HG03108 (cell line): ENCODE results near the gene IL16.
A peak's percentile ranks its signal among the peaks of the same experiment; 100 is the strongest.

Experiments
- ATAC-seq: cut with Tn5 transposase; IDR thresholded peaks from one replicate; pipeline ENCODE4 v1.9.1; 2021; ENCODE audit warnings: moderate library complexity; ENCODE audit not compliant: unreplicated experiment

Gene IL16

DNA sequence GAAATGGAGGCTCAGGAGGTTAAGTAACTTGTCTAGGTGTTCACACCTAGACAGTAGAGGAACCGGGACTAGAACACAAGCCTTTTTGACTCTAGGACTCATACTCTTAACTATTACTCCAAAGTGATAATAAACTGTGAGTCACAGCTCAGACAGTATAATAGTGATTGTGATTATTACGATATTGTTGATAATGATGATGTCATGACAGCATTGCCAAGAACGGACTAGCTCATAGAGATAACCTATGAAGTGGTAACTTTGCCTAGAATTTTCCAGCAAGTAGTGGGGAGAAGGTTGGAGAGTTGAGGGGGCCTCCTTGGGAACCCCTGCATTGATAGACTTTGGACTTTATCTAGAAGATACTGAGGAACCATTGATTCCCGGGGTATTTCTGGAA, 93.2 kb downstream of the IL16 start:
- ATAC-seq = no peak

DNA sequence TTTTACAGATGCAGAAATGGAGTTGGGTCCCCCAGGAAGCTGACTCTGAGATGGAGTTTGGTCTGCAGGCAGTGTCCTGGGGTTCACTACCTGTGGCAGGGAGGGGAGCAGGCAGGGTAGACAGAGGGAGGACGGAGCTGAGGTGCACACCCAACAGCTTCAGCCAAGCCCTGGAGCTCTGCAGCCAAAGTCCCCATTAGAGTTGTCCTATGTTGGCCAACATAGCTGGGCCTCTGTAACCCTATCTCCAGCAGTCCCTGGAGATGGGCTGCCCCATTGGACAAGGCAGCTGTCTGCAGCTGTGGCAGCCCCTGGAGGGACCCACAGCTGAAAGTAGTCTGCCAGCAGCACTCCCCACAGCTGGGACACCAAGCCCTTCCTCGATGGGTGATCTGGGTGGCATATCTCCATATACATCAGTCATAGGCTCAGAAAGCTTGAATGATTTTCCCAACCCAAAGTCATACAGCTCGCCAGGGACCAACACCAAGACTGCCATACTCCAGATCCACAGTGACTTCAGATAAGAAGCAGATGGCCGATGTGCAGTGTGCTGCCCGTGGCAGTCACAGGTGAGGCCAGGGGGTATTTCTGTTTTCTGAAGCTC, 95.3 kb downstream of the IL16 start:
- ATAC-seq = no peak

DNA sequence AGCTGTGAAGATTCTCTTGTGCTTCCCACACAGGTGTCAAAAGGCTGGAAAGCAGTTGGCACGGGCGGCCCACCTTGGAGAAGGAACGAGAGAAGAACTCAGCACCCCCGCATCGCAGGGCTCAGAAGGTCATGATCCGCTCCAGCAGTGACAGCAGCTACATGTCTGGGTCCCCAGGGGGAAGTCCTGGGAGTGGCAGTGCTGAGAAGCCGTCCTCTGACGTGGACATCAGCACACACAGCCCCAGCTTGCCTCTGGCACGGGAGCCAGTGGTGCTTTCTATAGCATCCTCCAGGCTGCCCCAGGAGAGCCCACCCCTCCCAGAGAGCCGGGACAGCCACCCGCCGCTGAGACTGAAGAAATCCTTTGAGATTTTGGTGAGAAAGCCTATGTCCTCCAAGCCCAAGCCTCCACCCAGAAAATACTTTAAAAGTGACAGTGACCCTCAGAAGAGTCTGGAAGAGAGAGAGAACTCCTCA, 95.9 kb downstream of the IL16 start:
- ATAC-seq = peak; percentile 29

DNA sequence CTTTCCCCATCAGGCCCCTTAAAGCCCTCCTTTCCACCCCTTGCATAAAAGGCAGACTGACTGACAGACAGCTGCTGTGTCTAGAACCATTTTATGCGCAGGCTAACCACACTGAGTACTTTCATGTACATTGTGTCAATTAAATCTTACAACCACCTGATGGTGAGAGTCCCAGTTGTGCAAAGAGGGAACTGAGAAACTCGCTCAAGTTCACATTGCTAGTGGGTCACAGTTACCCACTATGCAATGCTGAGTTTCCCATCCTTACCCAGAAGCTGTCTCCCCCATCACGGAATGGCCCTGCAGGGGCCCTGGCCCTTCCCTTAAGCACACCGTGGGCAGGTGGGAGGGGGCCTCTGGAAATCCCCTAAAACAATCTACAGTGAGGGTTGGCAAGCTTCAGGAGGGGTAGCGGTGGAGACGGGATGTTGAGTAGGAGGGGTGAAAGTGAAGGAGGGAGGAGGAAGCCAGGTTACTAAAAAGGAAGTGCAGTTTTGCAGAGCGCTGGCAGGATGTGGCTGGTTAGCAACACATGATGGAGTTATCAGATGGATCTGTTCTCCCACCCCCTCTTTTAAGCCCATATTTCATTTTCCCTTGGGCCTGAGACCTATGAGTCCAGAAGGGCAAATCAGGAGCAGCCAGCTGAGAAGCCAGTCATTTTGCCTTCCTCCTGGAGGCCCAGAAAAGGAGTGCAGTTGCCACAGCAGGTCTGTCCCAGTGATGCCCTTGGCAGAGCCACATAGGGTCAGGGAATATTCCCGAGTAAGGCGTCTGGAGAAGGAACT, 97.2 kb downstream of the IL16 start:
- peak; percentile 54 for ATAC-seq

DNA sequence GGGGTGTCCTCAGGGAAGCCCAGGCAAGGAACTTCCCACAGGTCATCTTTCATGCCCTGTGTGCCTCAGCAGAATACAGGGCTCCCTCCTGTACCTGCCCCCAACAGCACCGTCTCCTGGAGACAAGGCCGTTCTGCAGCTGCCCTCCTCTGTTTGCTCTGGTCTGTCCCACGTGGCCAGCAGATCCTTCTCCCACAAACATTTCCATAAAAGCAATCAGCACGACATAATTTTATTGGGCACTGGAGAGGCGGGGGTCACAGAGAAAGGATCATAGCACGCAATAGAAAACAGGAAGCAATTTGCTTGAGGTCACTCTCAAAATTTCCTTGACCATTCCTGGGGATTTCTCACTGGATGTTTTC, 97.8 kb downstream of the IL16 start:
- peak; percentile 6 for ATAC-seq

DNA sequence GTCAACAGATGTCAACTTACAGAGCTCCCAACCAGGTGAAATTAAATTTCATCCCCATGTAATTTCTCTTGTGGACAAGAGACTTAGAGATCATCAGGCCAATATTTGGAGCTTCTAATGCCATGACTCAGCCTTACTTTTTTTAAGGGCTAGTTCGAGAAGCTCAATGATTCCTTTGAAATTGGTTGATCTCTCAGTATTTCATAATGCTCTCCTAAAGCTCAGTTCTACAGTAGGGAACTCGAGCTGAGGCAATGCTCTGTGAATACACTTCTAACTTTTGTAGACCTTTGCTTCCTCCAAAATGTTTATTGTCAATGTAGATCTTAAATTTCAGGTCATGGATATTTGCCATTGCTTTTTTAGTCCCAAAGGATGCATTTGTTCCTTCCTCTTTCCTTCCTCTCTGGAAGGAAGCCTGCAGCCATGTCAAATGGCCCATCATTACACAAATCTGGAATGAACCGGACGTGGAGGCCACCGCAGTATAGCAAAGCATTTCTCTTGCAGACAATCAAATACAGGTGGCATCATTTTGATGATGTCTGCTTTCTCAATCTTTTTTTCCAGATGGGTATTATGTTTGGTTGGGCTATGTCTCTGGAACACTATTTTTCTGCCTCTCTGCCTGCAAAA, 98.9 kb downstream of the IL16 start:
- ATAC-seq = no peak

DNA sequence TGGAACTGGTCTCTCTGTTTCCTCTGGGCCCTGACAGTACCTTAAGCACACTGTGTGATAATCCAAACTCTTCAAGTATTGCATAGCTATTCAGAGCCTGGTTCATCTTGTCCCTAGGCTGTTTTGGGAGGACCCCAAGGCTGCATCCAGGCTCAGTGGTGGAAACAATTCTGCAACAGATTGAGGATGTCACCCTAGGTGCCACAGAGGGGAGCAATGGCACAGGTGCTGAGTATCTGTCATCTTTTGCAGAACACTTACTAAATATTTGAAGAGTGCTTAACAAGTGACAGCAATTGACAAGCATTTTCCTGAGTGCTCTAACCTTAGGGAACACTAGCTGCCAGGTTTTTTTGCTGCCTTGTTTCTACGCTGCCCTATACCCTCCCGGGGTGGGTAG, 99.5 kb downstream of the IL16 start:
- no peak for ATAC-seq

DNA sequence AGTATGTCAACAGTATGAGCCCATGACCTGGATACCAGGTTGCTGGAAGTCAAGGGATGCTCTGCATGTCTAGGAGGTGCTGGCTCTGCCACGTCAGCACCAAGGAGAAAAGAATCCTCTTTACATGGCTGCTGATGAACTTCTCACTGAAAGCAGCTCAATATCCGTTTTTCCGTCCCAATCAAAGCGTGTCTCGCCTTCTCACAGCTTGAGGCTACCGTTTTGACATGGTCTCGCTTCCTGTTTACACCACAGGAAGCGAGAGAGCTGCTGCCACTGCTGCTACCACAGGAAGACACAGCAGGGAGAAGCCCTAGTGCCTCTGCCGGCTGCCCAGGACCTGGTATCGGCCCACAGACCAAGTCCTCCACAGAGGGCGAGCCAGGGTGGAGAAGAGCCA, 100.0 kb downstream of the IL16 start:
- ATAC-seq = peak; percentile 44

DNA sequence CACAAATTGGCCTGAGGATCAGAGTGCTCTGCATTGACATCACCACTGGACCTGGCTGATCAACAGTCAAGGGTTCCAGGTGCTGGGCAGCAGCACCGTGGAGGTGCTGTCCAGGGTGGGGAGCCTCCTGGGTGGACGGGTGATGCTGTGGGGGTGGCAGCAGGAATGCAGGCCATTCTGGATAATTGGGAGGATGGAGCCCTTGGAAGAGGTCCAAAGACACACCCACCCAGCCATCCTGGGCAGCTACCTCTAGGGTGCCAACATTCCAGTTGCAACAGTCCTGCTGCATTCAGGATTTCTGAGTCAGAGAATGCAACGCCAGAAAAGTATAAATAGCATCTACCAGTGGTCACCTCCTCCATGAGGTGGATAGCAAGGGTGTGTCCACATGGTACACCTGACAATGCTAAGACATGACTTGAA, 100.5 kb downstream of the IL16 start:
- no peak for ATAC-seq

DNA sequence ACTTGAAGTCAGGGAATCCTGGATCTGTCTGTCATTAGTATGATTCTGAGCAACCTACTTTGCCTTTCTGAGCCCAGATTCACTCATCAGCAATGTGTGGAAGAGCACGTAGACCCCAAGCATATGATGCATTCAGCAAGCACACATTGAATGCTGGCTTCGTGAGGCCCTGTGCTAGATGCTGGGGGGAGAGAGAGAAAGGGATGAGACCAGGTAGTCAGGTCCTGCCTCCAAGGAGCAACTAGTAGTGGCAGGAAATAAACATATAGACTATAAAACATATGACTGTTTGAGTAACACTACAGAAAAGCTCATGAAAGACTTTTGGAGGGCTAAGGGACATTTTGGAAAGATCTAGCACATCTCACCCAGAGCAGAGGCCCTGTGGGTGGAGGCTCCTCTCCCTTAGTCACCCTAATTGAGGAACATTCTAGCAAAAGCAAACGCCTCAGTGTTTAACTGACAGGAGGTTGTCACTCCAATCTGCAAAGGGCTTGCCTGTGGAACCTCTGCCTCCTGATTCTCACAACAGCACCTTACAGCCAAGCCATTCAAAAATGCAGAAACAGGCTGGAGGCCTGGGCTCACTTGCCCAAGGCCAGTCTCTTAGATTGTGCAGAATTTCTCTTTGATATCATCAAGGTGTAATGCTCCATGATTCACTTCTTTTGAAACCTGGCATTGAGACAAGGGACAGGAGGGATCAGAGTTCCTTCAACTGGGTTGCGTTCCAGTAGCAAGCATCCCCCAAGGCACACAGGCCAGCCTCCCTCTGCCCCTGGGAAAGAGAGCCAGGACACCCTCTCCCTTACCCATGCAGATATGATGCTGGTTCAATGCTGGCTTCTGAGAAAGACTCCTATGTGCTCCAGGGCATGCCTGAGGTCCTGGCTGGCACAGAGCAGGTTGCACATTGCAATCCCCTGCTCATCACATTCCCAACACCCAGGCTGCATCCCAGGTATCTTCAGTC, 101.2 kb downstream of the IL16 start:
- no peak for ATAC-seq

DNA sequence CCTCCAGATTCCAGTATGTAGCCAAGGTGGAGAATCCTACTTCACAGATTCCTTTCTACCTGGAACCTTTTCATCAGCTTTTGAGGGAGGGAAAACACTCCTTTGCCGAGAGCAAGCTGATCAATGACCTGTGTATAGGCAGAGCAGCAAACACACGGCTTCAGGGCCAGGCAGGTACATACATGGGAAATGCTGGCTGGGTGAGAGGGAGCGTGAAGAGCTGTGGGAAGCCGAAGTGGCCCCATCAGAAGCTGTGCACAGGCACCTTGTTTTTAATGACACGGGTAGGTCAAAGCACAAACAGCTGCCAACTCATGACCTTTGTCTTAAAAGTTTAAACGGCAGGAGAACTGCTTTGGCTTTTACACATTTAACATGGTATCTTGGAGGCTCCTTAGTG, 101.9 kb downstream of the IL16 start:
- ATAC-seq = no peak

DNA sequence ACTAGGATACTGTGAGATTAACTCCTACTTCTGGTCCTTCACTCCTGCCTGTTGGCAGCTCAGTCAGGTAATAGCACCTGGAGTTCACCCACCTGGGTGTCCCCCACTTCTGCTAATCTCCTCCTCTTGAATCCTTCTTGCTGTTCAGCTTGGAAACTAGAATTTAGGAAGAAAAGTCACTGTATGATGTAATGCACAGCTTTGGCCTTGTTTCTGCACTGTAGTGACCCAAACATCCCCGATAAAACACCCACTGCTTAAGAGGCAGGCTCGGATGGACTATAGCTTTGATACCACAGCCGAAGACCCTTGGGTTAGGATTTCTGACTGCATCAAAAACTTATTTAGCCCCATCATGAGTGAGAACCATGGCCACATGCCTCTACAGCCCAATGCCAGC, 102.5 kb downstream of the IL16 start:
- no peak for ATAC-seq

DNA sequence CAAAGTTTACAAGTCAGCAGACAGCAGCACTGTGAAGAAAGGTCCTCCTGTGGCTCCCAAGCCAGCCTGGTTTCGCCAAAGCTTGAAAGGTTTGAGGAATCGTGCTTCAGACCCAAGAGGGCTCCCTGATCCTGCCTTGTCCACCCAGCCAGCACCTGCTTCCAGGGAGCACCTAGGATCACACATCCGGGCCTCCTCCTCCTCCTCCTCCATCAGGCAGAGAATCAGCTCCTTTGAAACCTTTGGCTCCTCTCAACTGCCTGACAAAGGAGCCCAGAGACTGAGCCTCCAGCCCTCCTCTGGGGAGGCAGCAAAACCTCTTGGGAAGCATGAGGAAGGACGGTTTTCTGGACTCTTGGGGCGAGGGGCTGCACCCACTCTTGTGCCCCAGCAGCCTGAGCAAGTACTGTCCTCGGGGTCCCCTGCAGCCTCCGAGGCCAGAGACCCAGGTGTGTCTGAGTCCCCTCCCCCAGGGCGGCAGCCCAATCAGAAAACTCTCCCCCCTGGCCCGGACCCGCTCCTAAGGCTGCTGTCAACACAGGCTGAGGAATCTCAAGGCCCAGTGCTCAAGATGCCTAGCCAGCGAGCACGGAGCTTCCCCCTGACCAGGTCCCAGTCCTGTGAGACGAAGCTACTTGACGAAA, 103.1 kb downstream of the IL16 start:
- ATAC-seq = no peak

DNA sequence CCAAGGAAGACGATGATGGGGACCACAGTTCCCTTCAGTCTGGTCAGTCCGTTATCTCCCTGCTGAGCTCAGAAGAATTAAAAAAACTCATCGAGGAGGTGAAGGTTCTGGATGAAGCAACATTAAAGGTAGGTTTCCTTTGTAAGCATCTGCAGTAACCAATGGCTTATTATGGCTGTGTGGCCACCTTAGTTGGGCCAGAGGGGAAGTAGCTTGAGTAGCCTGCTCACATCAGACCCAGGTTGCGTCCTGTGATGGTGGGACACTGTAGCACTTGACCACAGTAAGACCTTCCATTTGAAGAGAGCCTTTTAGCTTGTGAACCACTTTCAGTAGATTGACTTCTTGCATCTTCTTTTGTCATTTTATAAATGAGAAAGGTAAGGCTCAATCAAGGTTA, 104.7 kb downstream of the IL16 start:
- no peak for ATAC-seq

DNA sequence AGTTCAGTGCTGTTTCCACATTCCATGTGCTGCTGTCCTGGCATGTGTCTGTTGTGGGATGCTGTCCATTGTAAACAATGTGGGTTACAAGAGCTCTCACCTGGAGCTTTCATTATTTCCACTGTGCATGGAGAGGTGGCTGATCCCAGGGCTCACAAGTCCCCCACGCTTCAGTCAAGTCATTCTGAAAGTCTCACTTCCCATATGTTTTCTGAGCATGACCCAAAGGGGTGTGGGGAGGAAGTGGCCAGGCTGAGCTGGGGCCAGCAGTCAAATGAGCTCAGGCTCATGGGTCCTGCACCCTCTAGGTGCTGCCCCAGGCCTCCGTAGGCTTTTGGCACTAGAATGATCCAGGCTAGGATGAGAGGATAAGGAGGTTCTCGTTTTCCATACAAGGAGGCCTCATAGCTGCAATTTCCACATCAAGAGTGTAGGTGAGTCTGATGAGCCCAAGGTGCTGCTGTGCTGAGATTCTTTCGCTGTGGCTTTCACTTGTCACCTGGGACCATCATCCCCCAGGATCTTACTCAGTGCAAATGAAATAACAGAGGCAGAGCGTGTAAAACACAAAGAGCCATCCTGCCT, 105.2 kb downstream of the IL16 start:
- peak; percentile 82 for ATAC-seq

DNA sequence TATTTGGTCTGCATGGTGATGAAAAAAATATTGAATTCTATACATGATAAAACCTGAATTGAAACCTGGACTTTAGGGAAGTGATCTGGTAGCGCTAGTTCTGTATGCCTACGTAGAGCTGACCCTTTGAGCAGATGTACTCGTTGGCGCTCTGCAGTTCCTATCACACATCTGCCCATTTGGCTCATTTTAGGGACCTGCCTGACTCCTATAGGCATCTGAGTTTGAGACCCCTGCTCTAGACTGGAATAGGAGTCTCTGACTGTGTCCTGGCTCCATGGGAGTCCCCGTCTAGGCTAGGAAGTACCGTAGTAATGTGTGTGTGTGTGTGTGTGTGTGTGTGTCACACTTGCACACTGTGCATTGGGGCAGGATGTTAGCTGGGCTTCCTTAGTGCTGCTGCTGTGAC, 106.0 kb downstream of the IL16 start:
- no peak for ATAC-seq

DNA sequence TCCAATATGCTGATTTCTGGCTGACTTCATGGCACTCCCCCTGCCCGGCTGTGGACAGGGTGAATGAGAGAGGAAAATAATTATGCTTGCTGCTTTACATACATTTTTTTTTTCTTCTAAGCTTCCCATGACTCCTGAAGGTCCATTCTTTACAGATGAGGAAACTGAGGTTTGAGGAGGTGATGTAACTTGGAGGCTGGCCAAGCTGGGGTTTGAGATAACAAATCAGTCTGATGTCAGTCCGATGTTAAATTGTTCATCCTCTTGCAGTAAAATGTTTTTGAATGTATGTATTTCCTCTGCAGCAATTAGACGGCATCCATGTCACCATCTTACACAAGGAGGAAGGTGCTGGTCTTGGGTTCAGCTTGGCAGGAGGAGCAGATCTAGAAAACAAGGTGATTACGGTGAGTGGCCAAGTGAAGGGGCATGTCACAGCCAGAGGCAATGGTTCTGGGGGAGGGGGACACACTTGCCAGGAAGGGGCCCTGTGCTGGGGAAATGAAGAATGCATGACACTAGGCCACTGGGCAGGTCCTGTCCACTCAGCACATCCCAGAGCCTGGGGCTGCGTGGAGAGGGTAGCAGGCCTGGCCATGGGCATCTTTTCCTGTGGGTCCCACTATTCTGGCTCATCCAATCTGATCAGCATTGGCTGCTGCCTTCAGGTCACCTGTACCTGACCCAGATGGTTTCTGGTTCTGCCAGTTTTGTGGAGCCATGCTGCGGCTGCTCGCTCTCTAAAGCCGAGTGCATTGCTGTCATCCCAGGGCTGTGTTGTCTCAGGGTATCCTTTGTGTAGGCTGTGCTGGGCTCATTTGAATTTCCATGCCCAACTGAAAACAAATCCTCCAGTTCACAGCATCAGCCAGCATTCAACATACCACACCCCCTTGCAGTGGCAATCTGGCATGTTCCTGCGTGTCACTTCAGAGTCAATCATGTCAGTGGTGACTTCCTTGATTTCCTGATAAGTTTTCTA, 106.9 kb downstream of the IL16 start:
- no peak for ATAC-seq

DNA sequence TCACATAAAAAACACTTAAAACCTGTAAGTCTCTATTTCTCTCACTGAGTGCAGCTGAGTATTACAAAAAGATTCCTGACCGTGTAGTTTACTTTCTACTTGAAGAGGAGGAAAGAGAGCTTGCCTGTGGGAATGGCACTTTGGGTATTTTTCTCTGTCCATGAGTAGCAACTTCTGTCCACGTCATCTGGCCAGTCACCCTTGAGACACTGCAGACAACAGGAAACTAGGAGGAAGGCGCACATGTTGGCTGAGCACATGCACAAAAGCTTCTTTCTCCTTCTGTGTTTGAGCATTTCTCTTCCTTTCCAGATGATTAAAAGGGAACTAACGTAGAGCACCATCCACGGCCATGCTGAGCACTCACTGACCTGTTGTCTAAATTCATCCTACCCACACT, 107.5 kb downstream of the IL16 start:
- no peak for ATAC-seq

DNA sequence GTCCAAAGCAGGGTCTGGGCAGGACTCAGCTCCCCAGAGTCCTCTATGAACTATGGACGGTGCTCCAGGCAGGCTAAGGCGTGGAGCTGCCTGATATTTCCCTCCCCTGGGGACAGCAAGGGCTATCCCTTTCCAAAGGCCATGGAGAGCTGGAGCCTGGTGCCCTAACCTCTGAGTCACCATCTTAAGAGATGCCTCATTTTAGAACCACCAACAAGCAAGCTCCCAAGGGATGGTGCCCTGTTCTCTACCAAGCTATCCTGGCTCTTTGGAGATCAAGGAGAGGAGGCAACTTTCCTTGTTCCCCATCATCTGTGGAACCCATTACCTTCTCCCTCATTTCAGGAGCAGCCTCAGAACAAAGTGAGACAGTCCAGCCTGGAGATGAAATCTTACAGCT, 111.6 kb downstream of the IL16 start:
- ATAC-seq = no peak
